NCI-H2227 treated with DMSO at 0.1 percent for 48 hours (cell line): ENCODE data around the gene CHD5.
"Not testable (repeated sequence)": the region's sequence is repeated elsewhere in the genome, so short reads cannot be mapped to it uniquely, and the experiment has no call there.

Experiments
- DNase-seq: peaks from one replicate; lab custom pipeline; 2025; lab: John Stamatoyannopoulos, UW

CHD5 gene

GRCh38 chr1:6180268-6180706 lies at the start of gene CHD5:
Gene CHD5, minus strand, starts transcription at chr1:6180321. Its CDS starts 298 bp downstream, at chr1:6180023.
- no peak for DNase-seq

GRCh38 chr1:6225651-6226050 lies 45.5 kb upstream of the CHD5 start:
- DNase-seq, result no peak

GRCh38 chr1:6224718-6225117 lies 44.6 kb upstream of the CHD5 start:
- no peak for DNase-seq

GRCh38 chr1:6223617-6224016 lies 43.5 kb upstream of the CHD5 start:
- DNase-seq, result no peak

GRCh38 chr1:6222636-6223035 lies 42.5 kb upstream of the CHD5 start:
- no peak for DNase-seq

GRCh38 chr1:6221210-6221784 lies 41.2 kb upstream of the CHD5 start:
- no peak for DNase-seq

GRCh38 chr1:6220236-6220635 lies 40.1 kb upstream of the CHD5 start:
- no peak for DNase-seq

- not testable (repeated sequence) for DNase-seq
Observed at GRCh38 chr1:6219641-6220040, 39.5 kb upstream of the CHD5 start.

GRCh38 chr1:6218375-6219164 lies 38.4 kb upstream of the CHD5 start:
- DNase-seq, result no peak

GRCh38 chr1:6212193-6212959 lies 32.3 kb upstream of the CHD5 start:
- no peak for DNase-seq

GRCh38 chr1:6211731-6212130 lies 31.6 kb upstream of the CHD5 start:
- no peak for DNase-seq

- no peak for DNase-seq
Observed at GRCh38 chr1:6210591-6211355, 30.7 kb upstream of the CHD5 start.

- no peak for DNase-seq
Observed at GRCh38 chr1:6209661-6210580, 29.8 kb upstream of the CHD5 start.

- no peak for DNase-seq
Observed at GRCh38 chr1:6208723-6209660, 28.9 kb upstream of the CHD5 start.

- no peak for DNase-seq
Observed at GRCh38 chr1:6207921-6208320, 27.8 kb upstream of the CHD5 start.

- no peak for DNase-seq
Observed at GRCh38 chr1:6207075-6207885, 27.2 kb upstream of the CHD5 start.

- DNase-seq, result no peak
Observed at GRCh38 chr1:6206520-6206855, 26.4 kb upstream of the CHD5 start.

- DNase-seq, result no peak
Observed at GRCh38 chr1:6205849-6206519, 25.9 kb upstream of the CHD5 start, which contains the start of gene RNF207. Gene RNF207, plus strand, starts transcription at chr1:6206119. Its CDS starts 417 bp downstream, at chr1:6206536.

GRCh38 chr1:6202256-6202655 lies 22.1 kb upstream of the CHD5 start:
- no peak for DNase-seq
